IMR-90 (cell line): ENCODE data around the gene RASGRP3.

ENCODE experiments used
- FOS ChIP-seq: fragments of 150-350 bp; IDR thresholded peaks from 2 replicates; pipeline ENCODE4 v1.6.1; 2016; ENCODE audit warnings: low read depth, low read length
- POLR2A ChIP-seq: IDR thresholded peaks from 2 replicates; pipeline ENCODE4 v1.6.1; 2012; ENCODE audit warnings: mild to moderate bottlenecking, low read depth, low read length
- TF ChIP-seq, protein P1 (sequence below): conservative IDR thresholded peaks from 2 replicates; pipeline ENCODE4 v1.5.1; 2012; ENCODE audit warnings: mild to moderate bottlenecking, low read depth, low read length, improper control_type of control experiment

DNA sequence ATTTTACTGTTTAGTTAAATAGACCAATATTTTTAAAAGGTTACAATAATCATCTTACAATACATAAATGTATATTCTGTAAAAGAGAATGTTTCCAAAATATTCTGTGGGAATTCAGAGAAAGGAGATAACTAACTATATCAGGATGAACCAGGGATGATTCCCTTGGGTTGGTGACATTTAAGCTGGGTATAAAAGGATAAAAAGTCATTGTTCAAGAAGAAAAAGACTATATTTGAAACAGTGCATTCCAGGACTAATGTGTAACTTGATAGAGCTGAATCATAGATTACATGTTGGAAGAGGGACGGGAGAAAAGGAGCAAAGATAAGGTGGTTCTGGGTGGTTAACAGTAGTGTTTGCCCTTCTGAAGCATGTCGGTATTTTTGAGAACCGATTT is 10.1 kb downstream of the RASGRP3 start:
- TF ChIP-seq, protein P1, sequence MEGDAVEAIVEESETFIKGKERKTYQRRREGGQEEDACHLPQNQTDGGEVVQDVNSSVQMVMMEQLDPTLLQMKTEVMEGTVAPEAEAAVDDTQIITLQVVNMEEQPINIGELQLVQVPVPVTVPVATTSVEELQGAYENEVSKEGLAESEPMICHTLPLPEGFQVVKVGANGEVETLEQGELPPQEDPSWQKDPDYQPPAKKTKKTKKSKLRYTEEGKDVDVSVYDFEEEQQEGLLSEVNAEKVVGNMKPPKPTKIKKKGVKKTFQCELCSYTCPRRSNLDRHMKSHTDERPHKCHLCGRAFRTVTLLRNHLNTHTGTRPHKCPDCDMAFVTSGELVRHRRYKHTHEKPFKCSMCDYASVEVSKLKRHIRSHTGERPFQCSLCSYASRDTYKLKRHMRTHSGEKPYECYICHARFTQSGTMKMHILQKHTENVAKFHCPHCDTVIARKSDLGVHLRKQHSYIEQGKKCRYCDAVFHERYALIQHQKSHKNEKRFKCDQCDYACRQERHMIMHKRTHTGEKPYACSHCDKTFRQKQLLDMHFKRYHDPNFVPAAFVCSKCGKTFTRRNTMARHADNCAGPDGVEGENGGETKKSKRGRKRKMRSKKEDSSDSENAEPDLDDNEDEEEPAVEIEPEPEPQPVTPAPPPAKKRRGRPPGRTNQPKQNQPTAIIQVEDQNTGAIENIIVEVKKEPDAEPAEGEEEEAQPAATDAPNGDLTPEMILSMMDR: no peak
- TF ChIP-seq POLR2A (no peak), FOS (no peak)
